HUES48 (cell line): Measurements from ENCODE around the gene BICRAL.
"Not testable (repeated sequence)": the region's sequence is repeated elsewhere in the genome, so short reads cannot be mapped to it uniquely, and the experiment has no call there.

Experiments
- H3K27ac ChIP-seq: one replicate; pipeline ENCODE4 v1.7.0; 2013; ENCODE audit warnings: low read depth, low read length, inconsistent platforms
- H3K27me3 ChIP-seq: 2 replicates; pipeline ENCODE4 v1.6.1; 2013; ENCODE audit warnings: mild to moderate bottlenecking, low read length; ENCODE audit not compliant: control insufficient read depth, insufficient read depth
- H3K36me3 ChIP-seq: 2 replicates; pipeline ENCODE4 v1.6.1; 2013; ENCODE audit warnings: low read length; ENCODE audit not compliant: control insufficient read depth, insufficient read depth
- H3K4me1 ChIP-seq: 2 replicates; pipeline ENCODE4 v1.6.1; 2013; ENCODE audit warnings: mild to moderate bottlenecking, low read length; ENCODE audit not compliant: control insufficient read depth, insufficient read depth
- H3K4me3 ChIP-seq: 2 replicates; pipeline ENCODE4 v1.5.1; 2013; ENCODE audit warnings: mild to moderate bottlenecking, low read depth, low read length
- H3K9ac ChIP-seq: 2 replicates; pipeline ENCODE4 v1.6.1; 2013; ENCODE audit warnings: mild to moderate bottlenecking, low read depth, low read length, moderate library complexity
- H3K9me3 ChIP-seq: 2 replicates; pipeline ENCODE4 v1.6.1; 2013; ENCODE audit warnings: low read length; ENCODE audit not compliant: control insufficient read depth, insufficient read depth

The BICRAL gene

GRCh38 chr6:42796171-42796570 lies 14.3 kb downstream of the BICRAL start:
- Histone ChIP-seq H3K27ac (no peak overlapping the region), H3K27me3 (no peaks in the 10 kb centered on the region), H3K9ac (no peak overlapping the region), H3K36me3 (no peaks in the 10 kb centered on the region), H3K4me1 (peaks cover 6% of the 10 kb centered on the region; the same call in 1 of the 2 replicates), H3K9me3 (no peaks in the 10 kb centered on the region), H3K4me3 (no peak overlapping the region)

- H3K4me3 ChIP-seq, H3K27ac ChIP-seq, H3K4me1 ChIP-seq, H3K36me3 ChIP-seq, H3K27me3 ChIP-seq, H3K9me3 ChIP-seq, H3K9ac ChIP-seq: not testable (repeated sequence)
Measured at GRCh38 chr6:42797696-42798095, 15.8 kb downstream of the BICRAL start.

DNA sequence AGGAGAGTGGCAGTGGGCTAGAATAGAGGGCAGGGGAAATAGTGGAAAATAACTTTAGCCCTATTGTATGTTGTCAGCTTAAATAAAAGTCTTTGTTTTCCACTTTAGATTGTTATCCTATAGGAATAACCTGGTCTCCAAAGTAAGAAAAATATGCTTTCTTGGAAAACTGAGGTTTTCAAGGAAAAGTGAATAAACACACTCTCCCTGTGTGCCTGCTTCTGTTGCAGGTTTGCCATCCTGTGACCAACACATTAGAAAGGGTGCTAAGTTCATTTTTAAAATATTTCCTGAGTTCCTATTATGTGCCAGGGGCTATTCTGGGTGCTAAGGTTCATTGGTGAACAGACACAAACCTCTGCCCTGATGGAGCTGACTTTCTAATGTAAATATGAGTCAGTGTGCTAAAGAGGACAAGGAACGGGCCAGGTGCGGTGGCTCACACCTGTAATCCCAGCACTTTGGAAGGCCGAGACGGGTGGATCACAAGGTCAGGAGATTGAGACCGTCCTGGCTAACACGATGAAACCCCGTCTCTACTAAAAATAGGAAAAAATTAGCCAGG lies 23.5 kb downstream of the BICRAL start:
- no peak overlapping the region for H3K9ac ChIP-seq
- no peaks in the 10 kb centered on the region for H3K27me3 ChIP-seq
- no peak overlapping the region for H3K27ac ChIP-seq
- H3K4me3 ChIP-seq = no peak overlapping the region
- no peaks in the 10 kb centered on the region for H3K36me3 ChIP-seq
- H3K9me3 ChIP-seq = no peaks in the 10 kb centered on the region
- no peaks in the 10 kb centered on the region for H3K4me1 ChIP-seq

DNA sequence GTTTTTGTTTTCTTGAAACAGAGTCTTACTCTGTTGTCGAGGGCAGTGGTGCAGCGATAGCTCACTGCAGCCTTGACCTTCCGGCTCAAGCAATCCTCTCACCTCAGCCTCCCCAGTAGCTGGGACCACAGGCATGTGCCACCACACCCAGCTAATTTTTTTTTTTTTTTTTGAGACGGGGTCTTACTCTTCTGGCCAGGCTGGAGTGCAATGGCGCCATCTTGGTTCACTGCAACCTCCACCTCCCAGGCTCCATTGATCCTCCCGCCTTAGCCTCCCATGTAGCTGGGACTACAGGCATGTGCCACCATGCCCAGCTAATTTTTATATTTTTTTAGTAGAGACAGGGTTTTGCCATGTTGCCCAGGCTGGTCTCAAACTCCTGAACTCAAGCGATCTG lies 24.5 kb downstream of the BICRAL start:
- H3K27ac ChIP-seq, H3K4me1 ChIP-seq, H3K9me3 ChIP-seq, H3K4me3 ChIP-seq, H3K36me3 ChIP-seq, H3K27me3 ChIP-seq, H3K9ac ChIP-seq: not testable (repeated sequence)

GRCh38 chr6:42808492-42809483 lies 26.9 kb downstream of the BICRAL start:
- Histone ChIP-seq H3K9ac (no peak overlapping the region), H3K9me3 (no peaks in the 10 kb centered on the region), H3K27me3 (no peaks in the 10 kb centered on the region), H3K4me1 (no peaks in the 10 kb centered on the region), H3K27ac (no peak overlapping the region), H3K36me3 (no peaks in the 10 kb centered on the region), H3K4me3 (no peak overlapping the region)

- H3K4me3 ChIP-seq = no peak overlapping the region
- no peak overlapping the region for H3K27ac ChIP-seq
- no peaks in the 10 kb centered on the region for H3K36me3 ChIP-seq
- no peak overlapping the region for H3K9ac ChIP-seq
- H3K4me1 ChIP-seq = peaks cover 3% of the 10 kb centered on the region; the same call in 1 of the 2 replicates
- H3K9me3 ChIP-seq = no peaks in the 10 kb centered on the region
- no peaks in the 10 kb centered on the region for H3K27me3 ChIP-seq
Measured at GRCh38 chr6:42813074-42813645, 31.3 kb downstream of the BICRAL start.

- H3K4me1 ChIP-seq = peaks cover 11% of the 10 kb centered on the region
- H3K9me3 ChIP-seq = no peaks in the 10 kb centered on the region
- no peaks in the 10 kb centered on the region for H3K27me3 ChIP-seq
- H3K4me3 ChIP-seq = no peak overlapping the region
- no peak overlapping the region for H3K9ac ChIP-seq
- no peaks in the 10 kb centered on the region for H3K36me3 ChIP-seq
- no peak overlapping the region for H3K27ac ChIP-seq
Measured at GRCh38 chr6:42813906-42814444, 32.1 kb downstream of the BICRAL start.

- not testable (repeated sequence) for H3K9me3 ChIP-seq, H3K9ac ChIP-seq, H3K27me3 ChIP-seq, H3K27ac ChIP-seq, H3K36me3 ChIP-seq, H3K4me3 ChIP-seq
- H3K4me1 ChIP-seq = peaks cover 26% of the 10 kb centered on the region
Measured at GRCh38 chr6:42815726-42816125, 33.9 kb downstream of the BICRAL start.

DNA sequence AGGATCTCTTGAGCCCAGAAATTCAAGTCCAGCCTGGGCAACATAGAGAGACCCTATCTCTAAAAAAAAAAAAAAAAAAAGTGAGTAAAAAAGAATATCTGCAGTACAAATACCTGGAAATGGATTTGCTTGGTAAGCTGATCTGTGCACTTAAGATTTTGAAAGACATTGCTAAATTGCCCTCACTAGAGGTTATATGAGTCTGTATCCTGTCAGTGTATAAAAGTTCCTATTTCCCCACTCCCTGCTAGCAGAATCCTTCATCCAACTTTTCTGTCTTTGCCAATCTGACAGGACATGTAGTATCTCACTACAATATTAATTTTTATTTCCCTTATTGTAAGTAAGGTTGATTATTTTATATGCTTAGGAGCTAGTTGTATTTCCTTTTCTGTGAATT lies 36.1 kb downstream of the BICRAL start:
- H3K36me3 ChIP-seq = peaks cover 4% of the 10 kb centered on the region
- H3K4me3 ChIP-seq = no peak overlapping the region
- H3K9me3 ChIP-seq = no peaks in the 10 kb centered on the region
- no peak overlapping the region for H3K9ac ChIP-seq
- no peak overlapping the region for H3K27ac ChIP-seq
- no peaks in the 10 kb centered on the region for H3K27me3 ChIP-seq
- peaks cover 31% of the 10 kb centered on the region for H3K4me1 ChIP-seq

- Histone ChIP-seq H3K27ac (peak overlapping the region; percentile 64), H3K9me3 (no peaks in the 10 kb centered on the region), H3K9ac (peak overlapping the region; percentile 40; the same call in 1 of the 2 replicates)
Measured at GRCh38 chr6:42818416-42818815, 36.6 kb downstream of the BICRAL start.

GRCh38 chr6:42818878-42819277 lies 37.0 kb downstream of the BICRAL start:
- no peaks in the 10 kb centered on the region for H3K27me3 ChIP-seq
- peaks cover 12% of the 10 kb centered on the region for H3K36me3 ChIP-seq
- peaks cover 31% of the 10 kb centered on the region for H3K4me1 ChIP-seq
- no peaks in the 10 kb centered on the region for H3K9me3 ChIP-seq
- H3K27ac ChIP-seq = peak overlapping the region; percentile 64
- peak overlapping the region; percentile 40; the same call in 1 of the 2 replicates for H3K9ac ChIP-seq
- peak overlapping the region; percentile 6; the same call in 1 of the 2 replicates for H3K4me3 ChIP-seq

More at GRCh38 chr6:42818416-42818815, 36.6 kb downstream of the BICRAL start:
- peaks cover 31% of the 10 kb centered on the region for H3K4me1 ChIP-seq
- peaks cover 9% of the 10 kb centered on the region for H3K36me3 ChIP-seq
- peak overlapping the region; percentile 6; the same call in 1 of the 2 replicates for H3K4me3 ChIP-seq
- no peaks in the 10 kb centered on the region for H3K27me3 ChIP-seq
